Measurements from ENCODE around the gene DISC1.

The DISC1 gene

GRCh38 chr1:231827337-231828105 lies 200.9 kb downstream of the DISC1 start:
- DNase-seq, result no peak

- DNase-seq, result no peak
These were observed 201.8 kb downstream of the DISC1 start for GRCh38 chr1:231828182-231828920.

- DNase-seq, result no peak
These were observed 202.7 kb downstream of the DISC1 start for GRCh38 chr1:231829332-231829731.

DNA sequence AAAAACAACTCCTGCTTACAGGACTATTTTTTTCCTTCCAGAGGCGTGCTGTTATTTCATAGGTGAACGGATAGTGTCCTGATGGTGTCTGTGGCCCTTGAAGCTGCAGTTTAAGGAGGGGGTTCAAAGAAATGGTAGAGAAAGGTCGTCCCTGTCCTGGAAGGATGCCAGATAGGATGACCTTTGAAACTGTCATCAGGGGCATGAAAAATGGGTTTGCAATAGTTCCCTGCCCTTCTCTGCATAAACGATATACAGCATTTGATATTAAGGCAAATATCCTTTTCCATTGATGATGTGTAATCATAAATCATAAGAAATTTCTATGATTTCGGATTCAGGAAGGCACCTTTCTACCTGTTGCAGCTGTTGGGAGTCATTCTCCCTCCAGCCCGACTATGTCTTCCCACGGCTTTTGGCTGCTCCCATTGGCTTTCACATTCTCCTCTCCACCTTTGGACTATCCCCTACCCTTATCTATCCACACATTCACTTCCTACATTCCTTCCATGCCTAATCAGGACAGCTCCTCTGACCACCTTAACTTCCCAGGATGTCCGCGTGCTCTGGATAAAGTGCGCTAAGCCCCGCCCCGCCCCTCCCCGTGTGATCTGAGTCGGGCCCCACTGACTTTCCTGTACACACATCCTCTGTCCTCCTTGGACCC lies 209.8 kb downstream of the DISC1 start:
- no peak for DNase-seq

- no peak for DNase-seq
These were observed 211.9 kb downstream of the DISC1 start for GRCh38 chr1:231838521-231838920.

DNA sequence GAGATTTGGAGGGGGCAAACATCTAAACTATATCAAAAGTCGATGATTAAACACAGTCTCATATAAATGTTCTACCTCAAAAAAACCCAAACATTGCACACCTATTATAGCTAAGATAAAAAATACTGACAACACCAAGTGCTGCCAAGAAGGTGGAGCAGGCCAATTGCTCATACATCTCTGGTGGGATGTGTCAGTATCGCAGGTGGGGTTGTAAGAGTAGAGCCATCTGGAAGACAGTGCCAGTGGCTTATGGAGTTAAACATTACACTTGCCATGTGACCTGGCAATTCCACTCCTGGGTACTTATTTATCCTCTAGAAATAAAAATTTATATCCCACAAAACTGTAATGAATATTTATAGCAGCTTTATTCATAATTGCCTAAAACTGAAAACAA lies 213.4 kb downstream of the DISC1 start:
- no peak for DNase-seq

- no peak for DNase-seq
These were observed 215.2 kb downstream of the DISC1 start for GRCh38 chr1:231841616-231842344.

- DNase-seq, result no peak
These were observed 215.9 kb downstream of the DISC1 start for GRCh38 chr1:231842441-231842840.

DNA sequence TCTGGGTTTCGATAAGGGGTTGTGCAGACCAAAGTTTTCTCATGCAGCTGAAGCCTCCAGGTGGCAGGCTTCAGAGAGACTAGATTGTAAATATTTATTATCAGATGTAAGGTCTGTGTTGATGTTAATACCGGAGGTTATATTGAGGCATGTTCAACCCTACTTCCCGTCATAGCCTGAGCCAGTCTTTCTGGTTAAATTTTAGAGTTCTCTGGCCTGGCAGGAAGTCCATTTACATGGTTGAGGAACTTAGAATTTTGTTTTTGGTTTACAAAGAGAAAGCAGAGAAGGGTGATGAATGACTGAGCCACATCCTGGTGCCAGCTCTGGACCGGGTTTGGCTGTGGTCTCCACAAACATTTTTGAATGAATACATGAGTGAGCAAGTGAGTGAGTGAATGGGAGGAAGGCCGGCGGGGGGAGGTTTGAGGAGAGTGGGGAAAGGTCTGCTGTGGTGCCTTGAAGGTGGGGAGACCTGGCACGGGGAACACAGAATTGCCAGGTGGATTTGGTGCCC lies 218.5 kb downstream of the DISC1 start:
- no peak for DNase-seq

GRCh38 chr1:231847612-231848397 lies 221.2 kb downstream of the DISC1 start:
- no peak for DNase-seq

- DNase-seq, result no peak
These were observed 223.4 kb downstream of the DISC1 start for GRCh38 chr1:231849981-231850380.

- DNase-seq, result no peak
These were observed 224.2 kb downstream of the DISC1 start for GRCh38 chr1:231850786-231851185.

- DNase-seq, result no peak
These were observed 227.1 kb downstream of the DISC1 start for GRCh38 chr1:231853588-231854207.

- DNase-seq, result no peak
These were observed 228.8 kb downstream of the DISC1 start for GRCh38 chr1:231855361-231855760.

GRCh38 chr1:231855926-231856325 lies 229.3 kb downstream of the DISC1 start:
- no peak for DNase-seq

- no peak for DNase-seq
These were observed 229.8 kb downstream of the DISC1 start for GRCh38 chr1:231856426-231856825.

GRCh38 chr1:231856894-231857293 lies 230.3 kb downstream of the DISC1 start:
- DNase-seq, result no peak

GRCh38 chr1:231857609-231858135 lies 231.1 kb downstream of the DISC1 start:
- DNase-seq, result no peak

DNA sequence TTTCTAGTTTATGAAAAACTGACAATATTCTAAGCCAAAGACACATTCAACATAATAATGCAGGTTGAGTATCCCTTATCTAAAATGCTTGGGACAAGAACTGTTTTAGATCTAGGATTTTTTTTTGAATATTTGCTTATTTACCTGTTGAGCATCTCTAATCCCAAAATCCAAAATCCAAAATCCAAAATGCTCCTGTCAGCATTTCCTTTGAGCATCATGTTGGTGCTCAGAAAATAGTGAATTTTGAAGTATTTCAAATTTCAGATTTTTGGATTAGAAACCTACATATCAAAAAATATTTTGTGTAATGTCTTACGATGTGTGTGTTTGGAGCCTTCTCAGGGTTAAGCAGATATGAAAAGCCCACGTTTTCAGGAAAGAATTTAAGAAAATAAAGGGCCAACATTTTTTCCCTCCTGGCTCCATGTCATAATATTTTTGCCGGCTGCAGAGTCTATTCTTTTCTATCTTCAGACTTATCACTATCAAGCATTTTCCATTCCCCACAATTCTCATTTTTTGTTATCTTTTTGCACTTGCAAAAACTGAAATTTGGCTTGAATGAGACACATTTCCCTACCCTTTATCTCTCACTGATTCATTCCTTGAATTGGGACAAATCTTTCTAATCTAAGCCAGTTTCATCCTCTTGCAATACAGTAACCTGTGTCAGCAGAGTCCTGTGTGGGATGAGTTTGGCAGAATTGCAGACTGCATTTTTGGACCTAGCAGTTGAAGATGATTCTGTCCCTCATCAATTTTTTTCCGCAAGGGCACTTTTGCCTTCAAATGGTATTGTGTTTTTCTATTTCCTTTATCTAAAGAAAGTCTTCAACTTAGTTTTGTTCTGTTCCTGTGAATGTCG lies 233.9 kb downstream of the DISC1 start:
- DNase-seq, result no peak

All from NCI-H774 (cell line).